T-helper 1 cell treated with Interleukin-12 subunit alpha and Interleukin-12 subunit beta and Interleukin-4 antibody, amounts not matched to agents 30 ng/mL and 1 ng/mL, for 36 hours (primary cell): ENCODE results near the gene SLC37A1. TPM values are rescaled to one million over a fixed set of nuclear protein-coding genes. Genes with fewer than 3 reads are reported as not detected.

ENCODE experiments used
- intact Hi-C: fragments of 100-400 bp; cut with micrococcal nuclease; formaldehyde crosslinking; loops from one replicate; pipeline ENCODE4 v1.15.1; 2024
- total RNA-seq: library from RNA; stranded (reverse); gene quantifications from 2 replicates; pipeline ENCODE4 v1.2.3, GENCODE V29; 2022

Gene SLC37A1
- total RNA-seq, 1 donor from 2014 or later = 14.3 TPM

DNA sequence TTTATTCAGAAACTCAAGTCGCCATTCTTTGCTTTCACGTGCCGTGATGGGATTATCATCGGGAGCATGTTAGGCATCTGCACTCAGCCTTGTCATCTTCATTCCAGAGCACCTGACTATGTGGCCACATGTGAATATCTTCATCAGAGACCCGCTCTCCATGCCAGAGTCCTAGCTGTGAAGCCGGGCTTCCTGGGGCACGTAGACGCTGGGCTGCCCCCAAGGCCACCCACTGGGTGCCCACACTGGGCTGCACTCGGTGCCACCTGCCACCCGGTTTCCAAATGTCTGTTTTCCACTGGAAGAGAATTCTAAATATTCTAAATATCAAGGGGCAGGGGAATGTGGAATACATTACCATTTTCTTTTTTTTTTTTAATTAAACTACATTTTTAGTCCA lies 43.8 kb downstream of the SLC37A1 start:
- intact Hi-C loops = no loop called here

GRCh38 chr21:42558368-42558767 lies 44.7 kb downstream of the SLC37A1 start:
- intact Hi-C loops = no loop called here

GRCh38 chr21:42558846-42559245 lies 45.2 kb downstream of the SLC37A1 start:
- intact Hi-C loops = no loop called here

- intact Hi-C loops = no loop called here
Observed at GRCh38 chr21:42559326-42559725, 45.7 kb downstream of the SLC37A1 start.

DNA sequence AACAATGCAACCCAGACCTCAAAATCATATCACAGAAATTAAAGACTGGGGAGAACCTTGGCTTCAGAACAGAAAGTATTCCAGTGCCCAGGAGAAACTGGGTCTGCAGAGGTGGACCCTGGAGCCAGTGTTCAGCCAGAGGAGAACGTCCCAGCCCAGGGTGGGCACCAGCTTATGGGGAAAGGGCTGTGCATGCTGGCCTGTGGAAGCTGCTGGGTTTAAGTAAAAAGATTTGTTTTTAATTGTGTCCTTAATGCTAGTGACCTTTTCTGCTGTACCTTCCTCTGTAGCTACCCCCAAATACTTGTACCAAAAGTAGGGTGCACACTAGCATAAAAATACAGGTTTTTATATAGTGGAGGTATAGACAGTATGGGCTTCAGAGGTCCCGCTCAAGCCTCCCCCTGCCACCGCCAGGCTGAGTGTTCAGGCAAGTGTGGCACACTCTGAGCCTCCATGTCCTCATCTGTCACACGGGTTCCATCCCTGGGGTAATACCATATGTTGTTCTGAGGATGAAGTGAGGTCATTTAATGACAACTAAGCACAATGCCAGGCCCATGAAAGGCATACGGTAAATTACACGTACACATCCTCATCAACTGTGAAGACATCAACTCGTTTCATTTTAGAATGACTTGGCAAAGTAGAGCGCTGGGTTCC lies 47.0 kb downstream of the SLC37A1 start:
- intact Hi-C loops = no loop called here

DNA sequence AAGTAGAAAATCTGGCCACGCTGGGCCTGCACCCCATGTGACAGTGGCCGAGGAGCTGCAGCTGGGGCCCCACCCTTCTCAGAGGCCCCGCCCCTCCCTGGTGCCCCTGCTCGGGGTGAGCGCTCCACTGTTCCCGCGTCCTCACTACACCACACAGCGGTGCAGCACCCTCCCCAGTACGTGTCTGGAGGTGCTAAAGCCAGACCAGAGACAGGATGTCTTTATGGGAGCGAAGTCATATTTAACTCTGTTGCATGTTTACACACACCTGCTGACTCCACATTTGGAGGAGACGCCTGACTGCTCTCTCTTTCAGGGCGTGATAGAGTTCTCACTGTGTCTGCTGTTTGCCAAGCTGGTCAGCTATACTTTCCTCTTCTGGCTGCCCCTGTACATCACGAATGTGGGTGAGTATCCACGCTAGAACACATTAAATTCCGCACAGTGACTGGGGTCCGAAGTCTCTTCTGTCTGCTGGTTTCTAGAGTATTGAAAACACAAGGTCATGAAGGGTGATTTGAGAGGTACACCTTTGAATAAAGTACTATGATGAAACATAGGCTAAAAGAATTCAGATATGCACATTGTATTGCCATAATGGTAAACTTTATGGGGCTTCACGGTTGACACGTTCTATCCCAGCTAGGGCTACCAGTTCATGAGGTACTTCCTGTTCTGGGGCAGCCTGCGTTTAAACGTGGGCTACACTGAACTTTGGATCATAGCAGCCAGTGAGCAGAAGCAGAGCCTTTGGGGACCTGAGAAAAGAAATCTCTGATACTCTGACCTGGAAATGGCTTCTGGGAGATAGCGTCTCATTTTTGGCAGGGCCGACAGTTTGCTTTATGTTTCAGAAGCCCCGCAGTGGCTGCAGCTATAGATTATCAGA lies 48.4 kb downstream of the SLC37A1 start:
- intact Hi-C loops = no loop called here

DNA sequence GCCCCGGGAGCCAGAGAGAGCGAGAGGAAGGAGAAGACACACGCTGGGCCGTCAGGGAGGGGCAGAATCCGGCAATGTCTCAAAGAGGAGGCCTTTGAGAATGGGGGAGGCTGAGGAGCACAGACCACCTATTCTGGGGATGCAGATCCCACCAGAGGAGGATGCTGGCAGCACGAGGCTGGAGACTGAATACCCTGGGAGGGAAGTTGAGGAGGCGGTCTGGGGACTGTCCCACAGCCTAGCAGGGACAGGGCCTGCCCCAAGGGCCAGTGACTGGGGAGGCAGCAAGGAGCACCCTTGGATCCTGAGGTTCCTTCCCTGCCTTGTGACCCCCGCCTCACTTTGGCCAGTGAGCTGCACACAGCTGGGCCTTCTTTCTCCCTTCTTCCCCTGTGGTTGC lies 49.2 kb downstream of the SLC37A1 start:
- intact Hi-C loops = no loop called here

DNA sequence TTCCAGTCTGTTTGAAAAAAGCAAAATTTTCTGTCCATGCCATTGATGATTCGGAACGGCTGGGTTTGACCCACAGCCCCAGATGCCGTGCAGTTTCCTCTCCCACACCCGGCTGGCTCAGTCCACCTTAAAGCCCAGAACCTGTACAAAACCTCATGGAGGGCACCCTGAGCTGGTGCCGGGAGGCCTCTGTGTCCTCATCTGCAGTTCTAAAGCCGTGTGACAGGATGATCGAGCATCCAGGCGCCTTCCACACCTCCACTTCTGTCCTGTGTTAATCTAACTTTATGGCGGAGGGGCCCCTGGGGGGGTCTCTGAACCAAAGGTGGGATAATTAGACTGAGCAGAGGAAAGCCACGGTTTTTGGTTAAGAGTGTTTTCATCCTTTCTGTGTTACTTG lies 49.6 kb downstream of the SLC37A1 start:
- intact Hi-C loops = no loop called here

DNA sequence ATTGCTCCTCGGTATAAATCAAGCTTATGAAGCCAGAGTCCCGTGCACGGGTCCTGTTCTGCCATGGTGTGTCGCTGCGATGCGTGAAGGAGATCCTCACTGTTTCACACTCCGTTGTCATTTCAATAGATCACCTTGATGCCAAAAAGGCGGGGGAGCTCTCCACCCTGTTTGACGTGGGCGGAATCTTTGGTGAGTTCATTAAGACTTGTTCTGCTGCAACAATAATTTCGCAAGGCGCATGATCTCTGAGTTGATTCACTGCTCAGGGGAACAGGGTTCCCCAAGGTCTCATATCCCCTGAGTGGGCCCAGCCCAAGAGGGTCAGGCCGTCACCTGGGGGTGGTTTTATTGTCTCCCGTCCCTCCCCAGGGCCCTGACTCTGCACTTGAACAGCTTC lies 50.0 kb downstream of the SLC37A1 start:
- intact Hi-C loops = no loop called here

DNA sequence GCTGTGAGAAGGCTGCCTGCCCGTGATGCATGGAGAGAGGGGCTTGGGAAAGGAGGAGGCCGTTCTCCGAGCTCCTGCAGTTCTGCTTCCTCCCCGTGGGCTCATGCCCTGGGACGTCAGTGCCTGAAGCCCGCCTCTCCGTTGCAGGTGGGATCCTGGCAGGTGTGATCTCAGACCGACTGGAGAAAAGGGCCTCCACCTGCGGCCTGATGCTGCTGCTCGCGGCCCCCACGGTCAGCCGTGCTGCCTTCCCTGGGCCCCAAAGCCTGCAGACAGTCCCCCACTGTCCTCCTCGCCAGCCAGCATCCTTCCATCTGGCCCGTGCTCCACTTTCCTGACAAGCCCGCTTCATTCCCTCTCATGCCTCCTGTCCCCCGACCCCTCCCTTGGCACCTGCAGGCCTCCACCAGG lies 50.9 kb downstream of the SLC37A1 start:
- intact Hi-C loops = no loop called here

DNA sequence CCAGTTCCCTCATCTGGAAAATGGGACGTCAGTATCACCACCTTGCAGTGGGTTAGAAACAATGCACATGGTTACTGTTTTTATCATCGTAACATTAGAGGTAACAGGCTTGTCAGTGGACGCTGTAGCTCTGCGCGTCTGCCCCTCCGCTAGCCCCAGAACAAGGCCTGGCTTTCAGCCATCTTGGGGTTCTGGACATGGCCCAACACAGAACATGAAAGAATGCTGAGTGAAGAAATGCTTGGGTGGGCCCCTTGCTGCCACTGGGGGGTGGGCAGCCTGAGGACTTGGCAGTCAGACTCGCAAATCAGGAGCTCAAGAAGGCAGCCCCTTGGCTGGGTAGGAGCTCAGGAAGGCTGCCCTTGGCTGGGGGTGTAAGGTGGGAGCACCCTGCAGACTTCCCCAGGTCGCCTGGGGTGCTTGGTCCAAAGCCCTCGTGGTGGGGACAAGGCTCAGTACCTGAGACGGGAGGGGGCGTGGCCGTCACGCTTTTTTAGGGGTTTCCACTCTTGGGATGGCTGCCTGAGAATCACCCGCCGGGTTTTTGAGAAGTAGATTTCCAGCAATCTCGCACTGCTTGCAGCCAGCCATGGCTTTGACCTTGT lies 51.7 kb downstream of the SLC37A1 start:
- intact Hi-C loops = no loop called here

DNA sequence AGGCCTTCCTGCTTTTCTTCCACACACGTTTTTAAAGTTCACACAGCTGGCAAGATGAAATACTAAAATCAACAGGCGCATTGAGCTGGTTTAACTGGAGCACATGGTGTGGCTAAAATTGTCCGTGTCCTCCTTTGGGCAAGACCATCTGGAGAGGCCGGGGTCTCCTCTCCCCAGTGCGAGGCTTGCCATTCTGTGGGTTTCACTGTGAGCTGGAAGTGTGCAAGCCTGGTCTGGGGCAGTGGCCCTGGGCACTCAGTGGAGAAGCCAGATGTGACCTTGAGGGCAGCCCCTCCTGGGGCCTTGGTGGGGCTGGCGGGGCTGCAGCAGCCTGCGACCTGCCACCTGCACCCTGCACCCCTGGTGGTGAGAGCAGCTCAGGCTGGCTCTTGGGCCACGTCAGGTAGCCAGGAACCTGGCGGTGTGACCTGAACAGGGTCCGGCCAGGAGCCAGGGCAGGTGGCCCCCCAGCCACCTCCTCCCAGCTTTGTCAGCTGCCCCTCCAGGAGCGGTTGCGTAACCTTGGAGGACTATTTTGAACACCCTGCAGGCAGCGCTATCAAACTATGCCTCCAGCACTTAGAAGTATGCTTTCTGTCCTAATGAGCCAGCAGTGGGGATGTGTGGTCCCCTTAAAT lies 52.4 kb downstream of the SLC37A1 start:
- intact Hi-C loops = no loop called here

- intact Hi-C loops = no loop called here
Observed at GRCh38 chr21:42566524-42567213, 53.0 kb downstream of the SLC37A1 start.

GRCh38 chr21:42567214-42567555 lies 53.5 kb downstream of the SLC37A1 start:
- intact Hi-C loops = no loop called here

DNA sequence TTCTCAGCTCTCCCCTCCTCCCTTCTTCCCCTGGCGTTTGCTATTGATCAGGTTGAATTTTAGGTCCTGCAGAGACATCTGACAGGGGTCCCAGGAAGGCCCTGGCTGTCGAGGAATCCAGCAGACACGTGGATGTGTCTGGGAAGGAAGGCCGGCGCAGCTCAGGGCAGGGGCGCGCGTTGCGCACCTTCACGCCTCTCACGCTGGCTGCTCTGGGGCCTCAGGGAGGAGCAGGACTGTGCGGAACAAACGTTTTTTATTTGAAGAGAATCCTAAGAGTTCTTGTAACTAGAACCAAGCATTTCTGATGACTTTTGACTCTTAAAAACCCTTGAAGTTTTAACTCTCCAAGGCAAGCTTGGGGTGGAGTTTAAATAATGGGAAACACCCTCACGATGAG lies 54.2 kb downstream of the SLC37A1 start:
- intact Hi-C loops = no loop called here

GRCh38 chr21:42568376-42568775 lies 54.7 kb downstream of the SLC37A1 start:
- intact Hi-C loops = no loop called here

- intact Hi-C loops = no loop called here
Observed at GRCh38 chr21:42568866-42569731, 55.4 kb downstream of the SLC37A1 start.

DNA sequence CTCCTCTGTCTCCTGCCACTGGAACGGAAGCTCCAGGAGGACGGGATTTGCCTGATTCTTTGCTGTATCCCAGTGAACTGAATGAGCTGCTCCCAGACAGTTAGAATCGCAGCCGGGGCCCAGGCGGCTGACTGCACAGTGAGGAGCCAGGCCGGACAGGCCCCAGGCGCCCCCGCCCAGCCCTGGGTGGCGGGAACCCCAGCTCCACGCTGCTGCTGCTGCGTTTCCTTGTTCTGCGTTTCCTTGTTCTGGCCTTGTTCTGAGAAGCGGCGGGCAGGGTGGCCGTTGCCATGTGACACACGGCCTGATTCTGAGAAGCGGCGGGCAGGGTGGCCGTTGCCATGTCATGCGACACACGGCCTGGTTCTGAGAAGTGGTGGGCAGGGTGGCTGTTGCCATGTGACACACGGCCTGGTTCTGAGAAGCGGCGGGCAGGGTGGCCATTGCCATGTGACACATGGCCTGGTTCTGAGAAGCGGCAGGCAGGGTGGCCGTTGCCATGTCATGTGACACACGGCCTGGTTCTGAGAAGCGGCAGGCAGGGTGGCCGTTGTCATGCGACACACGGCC lies 56.2 kb downstream of the SLC37A1 start:
- intact Hi-C loops = no loop called here

GRCh38 chr21:42570362-42570761 lies 56.7 kb downstream of the SLC37A1 start:
- intact Hi-C loops = no loop called here

DNA sequence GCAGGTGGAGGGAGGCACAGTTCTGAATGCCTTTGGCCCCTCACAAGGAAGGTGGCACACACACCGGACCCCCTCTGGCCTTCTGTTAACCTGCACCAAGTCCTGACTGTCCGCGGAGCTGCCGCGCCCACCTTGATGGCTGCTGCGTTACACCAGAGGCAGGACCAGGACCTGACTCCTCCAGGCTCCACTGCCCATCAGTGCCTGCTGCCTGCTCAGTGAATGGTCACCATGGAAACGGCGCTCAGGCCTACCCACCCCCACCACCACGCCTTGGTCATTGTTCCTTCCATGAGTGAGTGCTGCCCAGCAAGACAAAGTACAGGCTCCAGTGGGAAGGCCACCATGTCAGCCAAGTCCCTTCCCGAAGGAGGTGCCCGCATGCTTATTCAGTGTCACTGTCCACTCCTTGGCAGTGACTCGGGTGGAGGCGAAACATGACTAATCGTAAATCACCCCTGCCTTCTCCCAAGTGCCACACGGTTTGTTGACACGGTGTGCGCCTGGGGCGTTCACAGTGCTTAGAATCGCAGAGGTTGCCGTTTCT lies 57.3 kb downstream of the SLC37A1 start:
- intact Hi-C loops = no loop called here
